ENCODE results near the gene RDH5. TPM values are rescaled to one million over a fixed set of nuclear protein-coding genes. Genes with fewer than 3 reads are reported as not detected.
A peak's percentile ranks its signal among the peaks of the same experiment; 100 is the strongest.

Gene RDH5
- total and polyA plus RNA-seq, 12 donors: 1.9 to 41.4 (median 5.3) TPM

- TF ChIP-seq CTCF (IDR thresholded peaks at IDR 0.05) (no peak), POLR2A (IDR thresholded peaks at IDR 0.05) (no peak)
- Histone ChIP-seq H3K4me1 (replicated peaks in 1 of 2) (peaks cover 20 to 22% of the 10 kb centered on the region in 2 donors), H3K4me3 (no peak overlapping the region), H3K36me3 (replicated peaks in 1 of 2) (no peaks in the 10 kb centered on the region), H3K27ac (no peak overlapping the region), H3K27me3 (no peaks in the 10 kb centered on the region), H3K9me3 (replicated peaks in 1 of 3) (no peaks in the 10 kb centered on the region)
- peak in 2 of 7 donors; percentile 16 to 48 for DNase-seq
- 82 to 97% (median 86%) methylated on average over 4 of the region's 4 CpGs for WGBS, 4 donors
- intact Hi-C loops (cut with DNase I): no loop called here
Measured at GRCh38 chr12:55732288-55732687, 12.1 kb downstream of the RDH5 start.

GRCh38 chr12:55733021-55733555 is 12.9 kb downstream of the RDH5 start:
- peak in 2 of 7 donors; percentile 21 to 48 for DNase-seq

GRCh38 chr12:55733858-55734257 is 13.7 kb downstream of the RDH5 start:
- TF ChIP-seq POLR2A (IDR thresholded peaks at IDR 0.05) (no peak), CTCF (IDR thresholded peaks at IDR 0.05) (no peak)
- Histone ChIP-seq H3K27me3 (no peaks in the 10 kb centered on the region), H3K9me3 (replicated peaks in 1 of 3) (no peaks in the 10 kb centered on the region), H3K4me1 (replicated peaks in 1 of 2) (peaks cover 21 to 25% of the 10 kb centered on the region in 2 donors), H3K4me3 (no peak overlapping the region), H3K36me3 (replicated peaks in 1 of 2) (no peaks in the 10 kb centered on the region), H3K27ac (no peak overlapping the region)
- 67 to 79% (median 76%) methylated on average over 2 of the region's 2 CpGs for WGBS, 4 donors
- intact Hi-C loops (cut with DNase I): no loop called here
- no peak for DNase-seq

More at GRCh38 chr12:55733021-55733555, 12.9 kb downstream of the RDH5 start:
- Histone ChIP-seq H3K9me3 (replicated peaks in 1 of 3) (no peaks in the 10 kb centered on the region), H3K4me1 (replicated peaks in 1 of 2) (peaks cover 18 to 23% of the 10 kb centered on the region in 2 donors), H3K27ac (no peak overlapping the region), H3K36me3 (replicated peaks in 1 of 2) (no peaks in the 10 kb centered on the region), H3K27me3 (no peaks in the 10 kb centered on the region), H3K4me3 (no peak overlapping the region)
- 86 to 91% (median 89%) methylated on average over 12 to 14 of the region's 14 CpGs for WGBS, 4 donors
- no peak for TF ChIP-seq POLR2A (IDR thresholded peaks at IDR 0.05)
- no peak for TF ChIP-seq CTCF (IDR thresholded peaks at IDR 0.05)
- intact Hi-C loops (cut with DNase I): no loop called here

- TF ChIP-seq POLR2A (IDR thresholded peaks at IDR 0.05) (no peak), CTCF (IDR thresholded peaks at IDR 0.05) (no peak)
- Histone ChIP-seq H3K36me3 (replicated peaks in 1 of 2) (no peaks in the 10 kb centered on the region), H3K9me3 (replicated peaks in 1 of 3) (no peaks in the 10 kb centered on the region), H3K27ac (no peak overlapping the region), H3K4me3 (no peak overlapping the region), H3K27me3 (no peaks in the 10 kb centered on the region), H3K4me1 (replicated peaks in 1 of 2) (peaks cover 17 to 25% of the 10 kb centered on the region in 2 donors)
- peak in 2 of 7 donors; percentile 18 to 38 for DNase-seq
- intact Hi-C loops (cut with DNase I): no loop called here
- WGBS, 4 donors: 86 to 97% (median 91%) methylated on average over 1 to 3 of the region's 3 CpGs
Measured at GRCh38 chr12:55734595-55734994, 14.4 kb downstream of the RDH5 start.

Data from adrenal gland (tissue), 12 donors.